A673 (cell line): ENCODE measurements around the gene CES5A.

ENCODE experiments used
- CTCF ChIP-seq: fragments of 300-800, 200-600 bp; sonication (generic); conservative IDR thresholded peaks from 2 replicates; pipeline ENCODE4 v1.5.1; 2017; ENCODE audit warnings: low read depth, mild to moderate bottlenecking, antibody characterized with exemption, low read length, moderate library complexity, mixed read lengths
- EZH2 ChIP-seq: fragments of 200-600 bp; sonication (generic); IDR thresholded peaks from 2 replicates; pipeline ENCODE4 v1.6.1; 2017; ENCODE audit warnings: borderline replicate concordance, low read depth, mild to moderate bottlenecking, mixed read lengths, antibody characterized with exemption, low read length; ENCODE audit not compliant: poor library complexity, severe bottlenecking

- no peak for TF ChIP-seq CTCF
- no peak for TF ChIP-seq EZH2
Measured at GRCh38 chr16:55871411-55872038, 3.6 kb downstream of the CES5A start.
